Ishikawa (cell line): ENCODE results near the gene CNTN1.

Experiments
- CEBPB ChIP-seq: IDR thresholded peaks from 2 replicates; pipeline ENCODE4 v1.6.1; 2012
- CREB1 ChIP-seq: IDR thresholded peaks from 2 replicates; pipeline ENCODE4 v1.6.1; 2012; ENCODE audit warnings: low read depth
- EGR1 ChIP-seq: IDR thresholded peaks from 2 replicates; pipeline ENCODE4 v1.6.1; 2012
- EP300 ChIP-seq: IDR thresholded peaks from 2 replicates; pipeline ENCODE4 v1.6.1; 2012; ENCODE audit warnings: borderline replicate concordance
- FOXM1 ChIP-seq: IDR thresholded peaks from 2 replicates; pipeline ENCODE4 v1.6.1; 2012; ENCODE audit warnings: low read depth, borderline replicate concordance
- NFIC ChIP-seq: IDR thresholded peaks from 2 replicates; pipeline ENCODE4 v1.6.1; 2012
- TAF1 ChIP-seq: IDR thresholded peaks from 2 replicates; pipeline ENCODE4 v1.6.1; 2012; ENCODE audit warnings: low read depth, mild to moderate bottlenecking
- TEAD4 ChIP-seq: IDR thresholded peaks from 2 replicates; pipeline ENCODE4 v1.6.1; 2012
- YY1 ChIP-seq: IDR thresholded peaks from 2 replicates; pipeline ENCODE4 v1.6.1; 2012; ENCODE audit warnings: low read depth
- ZBTB7A ChIP-seq: IDR thresholded peaks from 2 replicates; pipeline ENCODE4 v1.6.1; 2012; ENCODE audit warnings: low read depth
- TF ChIP-seq, protein P1 (sequence below): IDR thresholded peaks from 2 replicates; pipeline ENCODE4 v1.6.1; 2012; ENCODE audit warnings: low read depth, mild to moderate bottlenecking
- TF ChIP-seq, protein P2 (sequence below): IDR thresholded peaks from 2 replicates; pipeline ENCODE4 v1.6.1; 2012

DNA sequence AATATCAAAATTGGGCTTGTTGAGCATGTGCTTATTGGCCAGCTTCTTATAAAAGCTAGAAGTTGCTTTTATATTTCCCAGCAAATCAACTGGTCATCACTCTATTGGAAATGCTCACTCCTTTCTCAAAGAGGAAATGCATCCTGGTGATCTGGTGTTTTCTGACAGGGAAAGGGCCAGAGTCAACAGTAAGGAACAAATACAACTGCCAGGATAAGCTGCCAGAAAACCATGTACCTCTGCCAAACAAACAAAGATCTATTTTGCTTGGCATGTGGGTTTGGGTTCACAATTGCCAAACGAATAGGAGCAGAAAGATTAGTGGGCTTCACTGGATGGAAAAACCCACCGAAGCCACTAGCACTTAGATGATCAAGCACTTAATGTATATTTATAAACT, 369.0 kb downstream of the CNTN1 start:
- TF ChIP-seq NFIC, result no peak
- TF ChIP-seq, protein P1, sequence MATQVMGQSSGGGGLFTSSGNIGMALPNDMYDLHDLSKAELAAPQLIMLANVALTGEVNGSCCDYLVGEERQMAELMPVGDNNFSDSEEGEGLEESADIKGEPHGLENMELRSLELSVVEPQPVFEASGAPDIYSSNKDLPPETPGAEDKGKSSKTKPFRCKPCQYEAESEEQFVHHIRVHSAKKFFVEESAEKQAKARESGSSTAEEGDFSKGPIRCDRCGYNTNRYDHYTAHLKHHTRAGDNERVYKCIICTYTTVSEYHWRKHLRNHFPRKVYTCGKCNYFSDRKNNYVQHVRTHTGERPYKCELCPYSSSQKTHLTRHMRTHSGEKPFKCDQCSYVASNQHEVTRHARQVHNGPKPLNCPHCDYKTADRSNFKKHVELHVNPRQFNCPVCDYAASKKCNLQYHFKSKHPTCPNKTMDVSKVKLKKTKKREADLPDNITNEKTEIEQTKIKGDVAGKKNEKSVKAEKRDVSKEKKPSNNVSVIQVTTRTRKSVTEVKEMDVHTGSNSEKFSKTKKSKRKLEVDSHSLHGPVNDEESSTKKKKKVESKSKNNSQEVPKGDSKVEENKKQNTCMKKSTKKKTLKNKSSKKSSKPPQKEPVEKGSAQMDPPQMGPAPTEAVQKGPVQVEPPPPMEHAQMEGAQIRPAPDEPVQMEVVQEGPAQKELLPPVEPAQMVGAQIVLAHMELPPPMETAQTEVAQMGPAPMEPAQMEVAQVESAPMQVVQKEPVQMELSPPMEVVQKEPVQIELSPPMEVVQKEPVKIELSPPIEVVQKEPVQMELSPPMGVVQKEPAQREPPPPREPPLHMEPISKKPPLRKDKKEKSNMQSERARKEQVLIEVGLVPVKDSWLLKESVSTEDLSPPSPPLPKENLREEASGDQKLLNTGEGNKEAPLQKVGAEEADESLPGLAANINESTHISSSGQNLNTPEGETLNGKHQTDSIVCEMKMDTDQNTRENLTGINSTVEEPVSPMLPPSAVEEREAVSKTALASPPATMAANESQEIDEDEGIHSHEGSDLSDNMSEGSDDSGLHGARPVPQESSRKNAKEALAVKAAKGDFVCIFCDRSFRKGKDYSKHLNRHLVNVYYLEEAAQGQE, result no peak
- TF ChIP-seq, protein P2, sequence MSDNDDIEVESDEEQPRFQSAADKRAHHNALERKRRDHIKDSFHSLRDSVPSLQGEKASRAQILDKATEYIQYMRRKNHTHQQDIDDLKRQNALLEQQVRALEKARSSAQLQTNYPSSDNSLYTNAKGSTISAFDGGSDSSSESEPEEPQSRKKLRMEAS, result no peak
- no peak for TF ChIP-seq CEBPB
- TF ChIP-seq CREB1, result no peak
- no peak for TF ChIP-seq FOXM1
- no peak for TF ChIP-seq YY1
- no peak for TF ChIP-seq ZBTB7A
- no peak for TF ChIP-seq EP300
- no peak for TF ChIP-seq TAF1
- no peak for TF ChIP-seq TEAD4
- no peak for TF ChIP-seq EGR1
